Epithelial cell of esophagus (primary cell): Measurements from ENCODE around the gene PLCD3.

Experiments used
- DNase-seq: peaks from one replicate; pipeline ENCODE4 v3.0.0; 2010; ENCODE audit warnings: low read depth
- H3K4me3 ChIP-seq: 2 replicates; pipeline ENCODE4 v1.5.1; 2011; ENCODE audit warnings: mild to moderate bottlenecking, low read length, control low read depth
- TF ChIP-seq, protein P1 (sequence below): IDR thresholded peaks from 2 replicates; pipeline ENCODE4 v1.5.1; 2011; ENCODE audit warnings: low read depth, mild to moderate bottlenecking, low read length, control low read depth, inconsistent platforms; ENCODE audit not compliant: insufficient read depth; ENCODE audit errors: missing control alignments

Gene PLCD3

DNA sequence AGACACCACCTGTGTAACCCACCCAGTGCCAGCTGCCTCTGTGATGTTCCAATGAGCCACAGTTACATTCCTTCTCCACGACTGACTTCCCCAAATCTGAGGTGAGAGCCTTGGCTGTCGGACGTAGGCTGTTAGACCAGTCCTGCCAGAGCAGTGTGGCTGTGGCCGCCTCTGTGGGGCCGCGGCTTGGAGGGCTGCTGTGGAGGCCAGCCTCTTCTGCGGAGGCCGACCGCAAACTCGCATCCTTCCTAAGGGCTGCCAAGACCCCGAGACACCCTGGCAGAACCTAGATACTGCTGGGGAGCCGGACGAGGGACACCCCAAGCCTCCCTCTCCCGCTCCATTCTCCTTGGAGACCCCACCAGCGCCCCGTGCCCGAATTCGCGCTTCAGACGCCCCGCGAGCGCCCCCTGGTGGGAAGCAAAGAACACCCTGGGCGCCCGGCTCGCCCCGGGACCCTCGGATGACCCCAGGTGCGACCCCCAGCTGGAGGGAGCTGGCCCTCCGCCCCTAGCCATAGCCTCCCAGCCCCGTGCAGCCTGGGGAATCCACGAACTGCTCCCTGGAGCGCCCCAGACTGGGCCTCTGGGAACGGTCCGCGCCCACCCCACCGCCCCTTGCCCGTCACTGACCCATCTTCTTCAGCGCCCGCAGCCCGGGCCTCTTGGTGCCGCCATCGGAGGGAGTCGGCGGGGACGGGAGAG, 547 bp downstream of the PLCD3 start:
- TF ChIP-seq, protein P1, sequence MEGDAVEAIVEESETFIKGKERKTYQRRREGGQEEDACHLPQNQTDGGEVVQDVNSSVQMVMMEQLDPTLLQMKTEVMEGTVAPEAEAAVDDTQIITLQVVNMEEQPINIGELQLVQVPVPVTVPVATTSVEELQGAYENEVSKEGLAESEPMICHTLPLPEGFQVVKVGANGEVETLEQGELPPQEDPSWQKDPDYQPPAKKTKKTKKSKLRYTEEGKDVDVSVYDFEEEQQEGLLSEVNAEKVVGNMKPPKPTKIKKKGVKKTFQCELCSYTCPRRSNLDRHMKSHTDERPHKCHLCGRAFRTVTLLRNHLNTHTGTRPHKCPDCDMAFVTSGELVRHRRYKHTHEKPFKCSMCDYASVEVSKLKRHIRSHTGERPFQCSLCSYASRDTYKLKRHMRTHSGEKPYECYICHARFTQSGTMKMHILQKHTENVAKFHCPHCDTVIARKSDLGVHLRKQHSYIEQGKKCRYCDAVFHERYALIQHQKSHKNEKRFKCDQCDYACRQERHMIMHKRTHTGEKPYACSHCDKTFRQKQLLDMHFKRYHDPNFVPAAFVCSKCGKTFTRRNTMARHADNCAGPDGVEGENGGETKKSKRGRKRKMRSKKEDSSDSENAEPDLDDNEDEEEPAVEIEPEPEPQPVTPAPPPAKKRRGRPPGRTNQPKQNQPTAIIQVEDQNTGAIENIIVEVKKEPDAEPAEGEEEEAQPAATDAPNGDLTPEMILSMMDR: peak; percentile 71
- peak overlapping the region; percentile 88 for H3K4me3 ChIP-seq
- peak; percentile 61 for DNase-seq

DNA sequence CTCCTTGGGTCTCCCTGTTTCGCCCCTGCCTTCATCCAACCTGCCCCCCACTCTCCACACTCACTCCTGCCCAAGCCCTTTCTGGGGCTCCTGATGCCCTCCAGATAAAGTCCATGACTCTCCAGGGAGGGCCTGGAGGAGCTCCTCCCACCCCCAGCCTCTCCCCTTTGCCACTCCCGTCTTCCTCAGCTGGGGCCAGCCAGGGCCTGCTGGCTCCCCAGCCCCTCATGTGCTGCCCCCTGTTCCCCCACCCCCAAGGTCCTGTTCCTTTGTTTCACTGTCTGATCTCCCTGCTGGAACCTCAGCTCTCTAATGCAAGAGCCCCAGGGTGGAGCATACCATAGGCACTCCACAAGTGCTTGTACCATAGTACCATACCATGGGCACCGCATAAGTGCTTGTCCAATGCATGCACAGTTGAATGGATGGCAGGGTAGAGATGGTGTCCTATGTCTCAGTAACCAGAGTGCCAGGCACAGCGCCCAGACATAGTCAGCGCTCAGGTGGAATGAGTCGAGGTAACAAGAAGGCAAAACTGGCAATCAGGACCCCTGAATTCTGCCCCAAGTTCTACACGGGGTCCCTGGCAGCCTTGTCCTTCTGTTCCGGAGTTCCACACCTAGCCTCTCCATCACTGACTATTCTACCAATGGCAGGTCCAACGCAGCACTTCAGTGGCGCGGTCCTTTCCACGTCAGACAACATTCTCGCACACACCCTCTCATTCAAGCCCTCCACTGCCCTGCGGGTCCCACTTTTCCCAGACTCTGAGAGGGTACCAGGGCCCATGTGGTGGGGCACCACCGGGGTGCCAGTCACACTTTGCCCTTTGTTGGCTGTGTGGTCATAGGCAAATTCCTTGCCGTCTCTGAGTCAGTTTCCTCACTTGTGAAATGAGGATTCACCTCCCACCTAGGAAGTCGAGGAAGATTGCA, 1.4 kb downstream of the PLCD3 start:
- DNase-seq: peak; percentile 21
- TF ChIP-seq, protein P1: no peak
- peak overlapping the region; percentile 88 for H3K4me3 ChIP-seq

DNA sequence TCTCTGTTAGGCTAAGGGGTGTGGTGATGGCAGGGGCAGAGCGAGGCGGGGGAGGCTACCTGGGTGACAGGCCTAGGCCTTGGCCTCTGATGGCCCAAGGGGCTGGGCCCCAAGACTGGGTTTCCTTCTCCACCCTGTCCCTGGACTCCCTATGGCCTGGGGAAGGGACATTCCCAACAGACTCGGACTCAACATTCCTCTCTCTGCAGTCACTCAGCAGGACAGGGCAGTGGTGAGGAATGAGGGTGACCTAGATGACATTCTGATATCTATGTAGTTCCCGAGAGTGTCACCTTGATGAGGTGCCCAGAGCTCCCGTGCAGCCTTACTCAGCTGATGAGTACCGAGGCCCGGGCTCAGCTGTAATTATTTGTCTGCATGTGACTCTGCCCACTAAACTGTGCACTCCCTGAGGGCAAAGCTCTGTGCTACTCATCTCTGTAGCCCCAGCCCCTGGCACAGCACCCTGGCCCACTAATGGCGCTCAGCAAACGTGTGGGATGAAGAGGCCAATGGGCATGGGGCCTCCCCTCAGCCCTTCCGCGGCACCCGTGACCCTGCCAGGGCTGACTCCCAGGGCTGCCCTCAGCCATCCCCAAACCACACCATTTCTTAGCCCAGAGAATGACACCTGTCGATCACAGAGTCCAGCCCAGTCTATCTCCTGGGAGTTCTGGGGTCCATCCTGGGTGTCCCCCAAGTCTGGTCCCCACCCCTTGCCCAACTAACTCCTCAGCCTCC, 2.2 kb downstream of the PLCD3 start:
- TF ChIP-seq, protein P1: no peak
- H3K4me3 ChIP-seq: no peak overlapping the region
- DNase-seq: peak; percentile 56

DNA sequence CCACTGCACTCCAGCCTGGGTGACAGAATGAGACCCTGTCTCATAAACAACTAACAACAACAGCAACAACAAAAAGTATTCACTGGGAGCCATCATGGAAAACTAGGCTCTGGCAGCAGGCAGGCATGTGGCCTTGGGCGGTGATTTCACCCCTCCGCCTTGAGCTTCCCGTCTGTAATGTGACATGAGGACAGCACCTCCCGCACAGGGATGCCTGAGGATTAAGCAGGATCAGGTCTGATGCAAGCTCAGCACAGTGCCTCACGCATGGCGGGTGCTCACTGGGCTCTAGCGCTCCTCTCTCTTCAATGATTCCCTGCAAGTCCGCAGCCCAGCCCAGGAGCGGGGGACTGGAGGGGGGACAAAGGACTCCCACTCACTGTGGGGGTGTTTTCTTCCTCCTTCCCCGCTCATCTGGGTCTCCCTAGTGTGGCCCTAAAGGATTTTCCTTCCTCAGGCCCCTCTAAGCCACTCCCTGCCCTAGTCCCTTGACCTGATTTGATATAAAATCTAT, 2.8 kb downstream of the PLCD3 start:
- DNase-seq: peak; percentile 47
- H3K4me3 ChIP-seq: no peak overlapping the region

DNA sequence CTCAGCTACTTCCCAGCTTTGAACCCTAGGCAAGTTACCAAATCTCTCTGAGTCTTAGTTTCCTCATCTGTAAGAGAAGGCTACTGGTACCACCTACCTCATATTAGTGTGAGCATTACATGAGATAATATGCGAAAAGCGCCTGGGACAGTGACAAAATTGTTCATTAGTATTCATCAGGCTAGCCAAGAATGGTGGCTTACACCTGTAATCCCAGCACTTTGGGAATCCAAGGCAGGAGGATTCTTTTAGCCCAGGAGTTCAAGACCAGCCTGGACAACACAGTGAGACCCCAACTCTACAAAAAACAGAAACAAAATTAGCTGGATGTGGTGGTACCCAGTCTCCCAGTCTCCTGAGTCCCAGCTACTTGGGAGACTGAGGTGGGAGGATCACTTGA, 3.3 kb downstream of the PLCD3 start:
- TF ChIP-seq, protein P1: no peak
- H3K4me3 ChIP-seq: no peak overlapping the region
- DNase-seq: no peak

More for the DNA sequence above, 2.8 kb downstream of the PLCD3 start:
- TF ChIP-seq, protein P1: no peak

DNA sequence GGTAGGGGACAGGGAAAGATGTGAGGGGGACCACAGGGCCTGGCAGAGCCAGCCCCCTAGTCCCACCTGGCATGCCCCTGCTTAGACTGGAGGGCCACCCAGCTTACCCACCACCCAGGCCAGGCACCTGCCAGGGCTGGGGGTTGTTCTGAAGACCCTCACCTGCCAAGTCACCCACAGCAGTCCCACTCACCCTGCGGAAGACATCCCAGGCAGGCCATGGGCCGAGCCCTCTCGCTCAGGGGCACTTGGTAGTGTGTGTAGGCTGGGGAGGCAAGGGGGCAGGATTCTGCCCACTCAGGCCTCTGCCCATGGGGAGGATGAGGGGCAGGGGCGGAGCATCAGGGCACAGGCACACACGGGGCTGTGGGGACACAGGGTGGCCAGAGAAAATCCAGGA, 4.0 kb downstream of the PLCD3 start:
- no peak overlapping the region for H3K4me3 ChIP-seq
- no peak for DNase-seq
- TF ChIP-seq, protein P1: no peak
